ENCODE measurements around the gene GPR143. TPM values are rescaled to one million over a fixed set of nuclear protein-coding genes. Genes with fewer than 3 reads are reported as not detected.

Gene GPR143
- total and polyA plus RNA-seq, 9 of the 15 experiments (the other 6 are each of a cell fraction or from before 2014, with no cell fraction given), result not detected

DNA sequence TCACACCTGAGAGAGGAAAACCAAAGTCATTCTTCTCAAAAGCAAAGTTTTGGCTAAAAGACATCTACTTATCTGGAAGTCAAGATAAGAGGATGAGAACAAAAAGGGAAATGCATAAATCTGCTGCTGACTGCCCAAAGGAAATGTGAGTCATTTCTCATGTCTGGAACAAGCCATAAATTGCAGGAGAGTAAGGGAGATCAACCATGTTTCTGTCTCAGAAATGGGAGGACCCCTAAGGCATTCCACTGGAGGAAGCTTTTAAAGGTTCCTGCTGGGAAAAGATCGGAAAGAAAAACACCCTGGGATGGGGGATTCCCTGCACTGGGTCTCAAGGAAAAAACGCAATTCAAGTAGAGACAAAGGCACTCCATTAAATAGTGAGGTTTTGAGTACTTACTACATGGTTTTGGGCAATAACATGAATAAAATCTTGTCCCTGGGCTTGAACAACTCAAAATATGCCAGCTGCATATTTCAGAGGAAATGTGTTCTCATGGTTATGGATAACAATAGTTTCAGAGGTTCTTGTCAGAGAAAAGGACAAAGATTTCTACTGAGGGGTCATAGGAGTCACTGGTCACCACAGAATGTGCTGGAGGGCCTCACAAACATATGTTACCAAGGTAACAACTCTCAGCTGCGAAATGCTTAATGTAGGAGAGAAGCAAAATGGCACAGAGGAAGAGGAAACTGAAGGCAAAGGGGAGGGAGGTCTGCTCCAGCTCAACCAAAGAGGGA lies 19.3 kb downstream of the GPR143 start (continued):
- TF ChIP-seq, protein P1, sequence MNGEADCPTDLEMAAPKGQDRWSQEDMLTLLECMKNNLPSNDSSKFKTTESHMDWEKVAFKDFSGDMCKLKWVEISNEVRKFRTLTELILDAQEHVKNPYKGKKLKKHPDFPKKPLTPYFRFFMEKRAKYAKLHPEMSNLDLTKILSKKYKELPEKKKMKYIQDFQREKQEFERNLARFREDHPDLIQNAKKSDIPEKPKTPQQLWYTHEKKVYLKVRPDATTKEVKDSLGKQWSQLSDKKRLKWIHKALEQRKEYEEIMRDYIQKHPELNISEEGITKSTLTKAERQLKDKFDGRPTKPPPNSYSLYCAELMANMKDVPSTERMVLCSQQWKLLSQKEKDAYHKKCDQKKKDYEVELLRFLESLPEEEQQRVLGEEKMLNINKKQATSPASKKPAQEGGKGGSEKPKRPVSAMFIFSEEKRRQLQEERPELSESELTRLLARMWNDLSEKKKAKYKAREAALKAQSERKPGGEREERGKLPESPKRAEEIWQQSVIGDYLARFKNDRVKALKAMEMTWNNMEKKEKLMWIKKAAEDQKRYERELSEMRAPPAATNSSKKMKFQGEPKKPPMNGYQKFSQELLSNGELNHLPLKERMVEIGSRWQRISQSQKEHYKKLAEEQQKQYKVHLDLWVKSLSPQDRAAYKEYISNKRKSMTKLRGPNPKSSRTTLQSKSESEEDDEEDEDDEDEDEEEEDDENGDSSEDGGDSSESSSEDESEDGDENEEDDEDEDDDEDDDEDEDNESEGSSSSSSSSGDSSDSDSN (IDR thresholded peaks at IDR 0.05; ENCODE audit: borderline replicate concordance in 1 of 2, low read depth in 2 of 2, low read length in 2 of 2), result no peak
- TF ChIP-seq ZBTB7A (IDR thresholded peaks at IDR 0.05; ENCODE audit: borderline replicate concordance, control insufficient read depth, low read depth, low read length) (no peak), NEUROD1 (IDR thresholded peaks at IDR 0.05; ENCODE audit: borderline replicate concordance, low read depth, low read length, partially characterized antibody) (no peak), FOSL1 (tag; conservative IDR thresholded peaks at IDR 0.05) (peak; percentile 69), SMAD2 (IDR thresholded peaks at IDR 0.05; ENCODE audit: low read depth, low read length) (no peak), SPI1 (IDR thresholded peaks at IDR 0.05; ENCODE audit: borderline replicate concordance, low read depth, low read length) (peak; percentile 37; the same call in 1 of the 2 replicates), ZFP1 (CRISPR knock-in tag; IDR thresholded peaks at IDR 0.05) (no peak), MEIS2 (IDR thresholded peaks at IDR 0.05; ENCODE audit: partially characterized antibody) (peak; percentile 83), SMARCE1 (IDR thresholded peaks at IDR 0.05) (no peak), TEAD4 (IDR thresholded peaks at IDR 0.05; ENCODE audit: low read length) (no peak), TEAD4 (CRISPR knock-in tag; IDR thresholded peaks at IDR 0.05; ENCODE audit: borderline replicate concordance) (no peak), CTBP1 (IDR thresholded peaks at IDR 0.05; ENCODE audit: borderline replicate concordance) (0 out of 2 replicates have a peak, but pooled peaks have one; percentile 23), ZNF23 (CRISPR knock-in tag; IDR thresholded peaks at IDR 0.05) (no peak), ZNF699 (CRISPR knock-in tag; IDR thresholded peaks at IDR 0.05; ENCODE audit: insufficient replicate concordance) (no peak), MED1 (CRISPR knock-in tag; IDR thresholded peaks at IDR 0.05; ENCODE audit: borderline replicate concordance) (no peak), HNRNPH1 (optimal IDR thresholded peaks at IDR 0.05; ENCODE audit: low read depth, low read length) (no peak), JUND (IDR thresholded peaks at IDR 0.05; ENCODE audit: borderline replicate concordance, low read depth, low read length) (peak; percentile 31; the same call in 1 of the 2 replicates), JUND (tag; IDR thresholded peaks at IDR 0.05; ENCODE audit: borderline replicate concordance, low read depth, low read length) (0 out of 3 replicates have a peak, but pooled peaks have one; percentile 31), HDAC8 (tag; IDR thresholded peaks at IDR 0.05) (no peak), ZNF644 (tag; IDR thresholded peaks at IDR 0.05; ENCODE audit: low read depth) (no peak), NFIC (IDR thresholded peaks at IDR 0.05) (no peak)
